GDM1 (cell line): ENCODE results near the gene RPRD1A.
"Not testable (repeated sequence)": the region's sequence is repeated elsewhere in the genome, so short reads cannot be mapped to it uniquely, and the experiment has no call there.

Source experiments
- DNase-seq: peaks from one replicate; lab custom pipeline; 2025; lab: John Stamatoyannopoulos, UW

The RPRD1A gene

GRCh38 chr18:36078751-36079529, 11.6 kb upstream of the RPRD1A start:
- DNase-seq = no peak

- not testable (repeated sequence) for DNase-seq
These were observed 10.4 kb upstream of the RPRD1A start for GRCh38 chr18:36077764-36078163.

GRCh38 chr18:36075862-36076587, 8.7 kb upstream of the RPRD1A start:
- no peak for DNase-seq

- DNase-seq = no peak
These were observed 7.1 kb upstream of the RPRD1A start for GRCh38 chr18:36074435-36074834.

- DNase-seq = no peak
These were observed 6.3 kb upstream of the RPRD1A start for GRCh38 chr18:36073676-36074075.

- not testable (repeated sequence) for DNase-seq
These were observed 5.0 kb upstream of the RPRD1A start for GRCh38 chr18:36072406-36072805.

GRCh38 chr18:36066686-36067054, 689 bp downstream of the RPRD1A start:
- DNase-seq = no peak

GRCh38 chr18:36066001-36066400, 1.4 kb downstream of the RPRD1A start:
- DNase-seq = no peak

GRCh38 chr18:36064809-36065079, 2.6 kb downstream of the RPRD1A start:
- not testable (repeated sequence) for DNase-seq

GRCh38 chr18:36064027-36064808, 3.1 kb downstream of the RPRD1A start:
- DNase-seq = no peak

GRCh38 chr18:36058674-36059073, 8.7 kb downstream of the RPRD1A start:
- DNase-seq = no peak

GRCh38 chr18:36051760-36052159, 15.6 kb downstream of the RPRD1A start:
- DNase-seq = no peak

GRCh38 chr18:36050479-36050878, 16.9 kb downstream of the RPRD1A start:
- no peak for DNase-seq

- DNase-seq = no peak
These were observed 19.8 kb downstream of the RPRD1A start for GRCh38 chr18:36047521-36047920.

GRCh38 chr18:36046898-36047297, 20.5 kb downstream of the RPRD1A start:
- no peak for DNase-seq

GRCh38 chr18:36045241-36045991, 21.9 kb downstream of the RPRD1A start:
- DNase-seq = no peak

- no peak for DNase-seq
These were observed 24.2 kb downstream of the RPRD1A start for GRCh38 chr18:36043153-36043552.

GRCh38 chr18:36041146-36041545, 26.2 kb downstream of the RPRD1A start:
- DNase-seq = no peak

- no peak for DNase-seq
These were observed 29.2 kb downstream of the RPRD1A start for GRCh38 chr18:36038102-36038663.

GRCh38 chr18:36035253-36035652, 32.1 kb downstream of the RPRD1A start:
- DNase-seq = no peak

GRCh38 chr18:36034299-36034895, 33.0 kb downstream of the RPRD1A start:
- no peak for DNase-seq
